Keratinocyte (primary cell): ENCODE measurements around the gene PPARA. TPM values are rescaled to one million over a fixed set of nuclear protein-coding genes. Genes with fewer than 3 reads are reported as not detected.

Experiments used
- DNase-seq: peaks from one replicate; pipeline ENCODE4 v3.0.0-alpha.2; 2011; ENCODE audit warnings: low read depth, missing footprints, low spot score
- FAIRE-seq: peaks from 2 replicates; lab custom pipeline; 2011; peaks lifted over from hg19 to GRCh38; lab: Jason Lieb, UNC
- H2AFZ ChIP-seq: 2 replicates; pipeline ENCODE4 v1.6.0; 2012; ENCODE audit warnings: low read length, control low read depth, inconsistent platforms; ENCODE audit not compliant: control insufficient read depth
- H3K27ac ChIP-seq: 2 replicates; pipeline ENCODE4 v1.5.1; 2011; ENCODE audit warnings: low read length; ENCODE audit not compliant: control insufficient read depth, insufficient read depth
- H3K27me3 ChIP-seq: 3 replicates; pipeline ENCODE4 v1.6.0; 2011; ENCODE audit warnings: low read length; ENCODE audit not compliant: control insufficient read depth, insufficient read depth; ENCODE audit errors: extremely low read depth
- H3K36me3 ChIP-seq, 2 experiments: 2 replicates in 1 of 2; 3 replicates in 1 of 2; pipeline ENCODE4 v1.5.1; 2011; ENCODE audit warnings: low read length in 2 of 2, mild to moderate bottlenecking in 1 of 2; ENCODE audit not compliant: control insufficient read depth in 2 of 2, insufficient read depth in 2 of 2; ENCODE audit errors: extremely low read depth in 1 of 2
- H3K4me1 ChIP-seq: 3 replicates; pipeline ENCODE4 v1.5.1; 2011; ENCODE audit warnings: low read length; ENCODE audit not compliant: control insufficient read depth, insufficient read depth; ENCODE audit errors: extremely low read depth
- H3K4me2 ChIP-seq: 3 replicates; pipeline ENCODE4 v1.6.0; 2011; ENCODE audit warnings: low read depth, low read length; ENCODE audit not compliant: control insufficient read depth, insufficient read depth; ENCODE audit errors: extremely low read depth
- H3K4me3 ChIP-seq, 3 experiments: fragments of 200-600 bp in 1 of 3; sonication (generic) in 1 of 3; 2 replicates in 2 of 3; 3 replicates in 1 of 3; pipeline ENCODE4 v1.5.1; 2011 to 2016; ENCODE audit warnings: low read length in 3 of 3, mild to moderate bottlenecking in 3 of 3, control low read depth in 2 of 3, inconsistent platforms in 1 of 3, low read depth in 1 of 3, mixed read lengths in 1 of 3, mixed run types in 1 of 3, moderate library complexity in 1 of 3; ENCODE audit not compliant: control insufficient read depth in 2 of 3, insufficient read depth in 2 of 3; ENCODE audit errors: extremely low read depth in 1 of 3
- H3K79me2 ChIP-seq: 2 replicates; pipeline ENCODE4 v1.6.0; 2012; ENCODE audit warnings: low read length; ENCODE audit not compliant: control insufficient read depth, insufficient read depth
- H3K9ac ChIP-seq: 3 replicates; pipeline ENCODE4 v1.6.0; 2011; ENCODE audit warnings: low read length; ENCODE audit not compliant: control insufficient read depth, insufficient read depth; ENCODE audit errors: extremely low read depth
- H3K9me1 ChIP-seq: 3 replicates; pipeline ENCODE4 v1.6.0; 2011; ENCODE audit warnings: low read length; ENCODE audit not compliant: control insufficient read depth, insufficient read depth; ENCODE audit errors: extremely low read depth
- H3K9me3 ChIP-seq: 2 replicates; pipeline ENCODE4 v1.5.1; 2012; ENCODE audit warnings: low read depth, low read length; ENCODE audit not compliant: control insufficient read depth
- H4K20me1 ChIP-seq: 3 replicates; pipeline ENCODE4 v1.6.0; 2011; ENCODE audit warnings: low read length; ENCODE audit not compliant: control insufficient read depth, insufficient read depth; ENCODE audit errors: extremely low read depth
- EZH2 ChIP-seq: IDR thresholded peaks from one replicate; pipeline ENCODE4 v1.6.1; 2012; ENCODE audit warnings: inconsistent platforms, mild to moderate bottlenecking, low read length, moderate library complexity
- dilution Hi-C: fragments of 300-500 bp; cut with MboI; formaldehyde crosslinking; loops from one replicate; pipeline ENCODE4 v1.7.0; 2020; ENCODE audit warnings: low sequenced_read_pairs; ENCODE audit not compliant: extremely low pct_ligation_motif_present
- polyA plus RNA-seq, 5 experiments: library from polyadenylated mRNA; depleted of rRNA in 3 of 5; stranded (reverse) in 3 of 5; stranded (forward) in 1 of 5; unstranded in 1 of 5; fragments of >200 nt; gene quantifications; 1 replicate in 1 of 5; 2 replicates in 3 of 5; 3 replicates in 1 of 5; pipeline versions ENCODE4 v1.2.1 to v1.2.3, GENCODE V29; 2011 to 2012; ENCODE audit warnings: missing spikeins in 2 of 5, low read depth in 1 of 5, low replicate concordance in 1 of 5
- TF ChIP-seq, protein P1 (sequence below), 3 experiments: IDR thresholded peaks in 1 of 3; conservative IDR thresholded peaks in 1 of 3; optimal IDR thresholded peaks in 1 of 3; 2 replicates in 2 of 3; 3 replicates in 1 of 3; pipeline versions ENCODE3 to v1.5.1; 2011; ENCODE audit warnings: low read length in 3 of 3, mild to moderate bottlenecking in 3 of 3, moderate library complexity in 2 of 3, control low read depth in 1 of 3, inconsistent platforms in 1 of 3; ENCODE audit not compliant: insufficient read depth in 2 of 3; ENCODE audit errors: extremely low read depth in 1 of 3

PPARA gene
- polyA plus RNA-seq, 1 donor (not counting 4 experiments of a cell fraction or from before 2014, with no cell fraction given) = 4.9 TPM

DNA sequence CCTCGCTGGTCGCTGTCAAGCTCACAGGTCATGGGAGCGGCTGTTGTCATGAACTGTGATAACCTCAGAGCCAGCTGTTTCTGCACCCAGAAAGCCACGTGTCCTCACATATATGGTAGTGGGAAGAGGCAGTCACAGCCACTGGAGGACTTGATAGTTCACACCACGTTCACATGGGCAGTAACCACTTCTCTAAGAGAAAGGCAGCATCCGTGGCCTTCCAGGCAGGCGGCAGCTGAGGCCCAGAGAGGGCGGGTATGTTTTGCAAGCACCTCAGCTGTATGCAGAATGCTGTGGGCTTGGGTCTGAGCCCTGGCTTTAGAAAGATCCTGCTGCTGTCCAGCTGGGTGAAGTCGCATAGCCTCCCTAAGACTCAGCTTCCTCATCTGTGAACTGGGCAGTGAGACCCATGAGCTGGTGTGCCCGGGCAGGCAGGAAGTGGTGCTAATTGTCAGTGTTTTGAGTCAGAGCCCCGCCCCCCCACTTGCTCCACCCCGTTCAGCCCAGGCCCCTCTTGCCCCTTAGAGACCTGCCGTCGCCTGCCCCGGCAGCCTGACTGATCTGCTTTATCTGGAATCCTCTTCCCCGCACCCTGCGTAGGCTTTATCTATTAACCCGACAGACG is 130.8 kb downstream of the PPARA start:
- dilution Hi-C loops = no loop called here

GRCh38 chr22:46281866-46282678 is 131.7 kb downstream of the PPARA start:
- Histone ChIP-seq H3K79me2 (no peaks in the 10 kb centered on the region), H3K4me1 (no peaks in the 10 kb centered on the region), H3K9me3 (no peaks in the 10 kb centered on the region), H3K36me3 (peaks cover 6 to 20% of the 10 kb centered on the region in 2 experiments), H3K4me2 (no peak overlapping the region), H3K27ac (no peak overlapping the region), H3K9me1 (no peaks in the 10 kb centered on the region), H4K20me1 (no peaks in the 10 kb centered on the region), H2AFZ (no peak overlapping the region), H3K4me3 (no peak overlapping the region), H3K9ac (no peak overlapping the region), H3K27me3 (no peaks in the 10 kb centered on the region)
- TF ChIP-seq, protein P1, sequence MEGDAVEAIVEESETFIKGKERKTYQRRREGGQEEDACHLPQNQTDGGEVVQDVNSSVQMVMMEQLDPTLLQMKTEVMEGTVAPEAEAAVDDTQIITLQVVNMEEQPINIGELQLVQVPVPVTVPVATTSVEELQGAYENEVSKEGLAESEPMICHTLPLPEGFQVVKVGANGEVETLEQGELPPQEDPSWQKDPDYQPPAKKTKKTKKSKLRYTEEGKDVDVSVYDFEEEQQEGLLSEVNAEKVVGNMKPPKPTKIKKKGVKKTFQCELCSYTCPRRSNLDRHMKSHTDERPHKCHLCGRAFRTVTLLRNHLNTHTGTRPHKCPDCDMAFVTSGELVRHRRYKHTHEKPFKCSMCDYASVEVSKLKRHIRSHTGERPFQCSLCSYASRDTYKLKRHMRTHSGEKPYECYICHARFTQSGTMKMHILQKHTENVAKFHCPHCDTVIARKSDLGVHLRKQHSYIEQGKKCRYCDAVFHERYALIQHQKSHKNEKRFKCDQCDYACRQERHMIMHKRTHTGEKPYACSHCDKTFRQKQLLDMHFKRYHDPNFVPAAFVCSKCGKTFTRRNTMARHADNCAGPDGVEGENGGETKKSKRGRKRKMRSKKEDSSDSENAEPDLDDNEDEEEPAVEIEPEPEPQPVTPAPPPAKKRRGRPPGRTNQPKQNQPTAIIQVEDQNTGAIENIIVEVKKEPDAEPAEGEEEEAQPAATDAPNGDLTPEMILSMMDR (optimal IDR thresholded peaks at IDR 0.05 in 1 of 3, IDR thresholded peaks at IDR 0.05 in 1 of 3, conservative IDR thresholded peaks at IDR 0.05 in 1 of 3; ENCODE audit: extremely low read depth in 1 of 3, insufficient read depth in 2 of 3, low read length in 3 of 3) = no peak
- TF ChIP-seq EZH2 = no peak
- dilution Hi-C loops = no loop called here
- DNase-seq (no peak), FAIRE-seq (no peak)

More for the DNA sequence above, 130.8 kb downstream of the PPARA start:
- Histone ChIP-seq H3K9me1 (no peaks in the 10 kb centered on the region), H3K4me2 (no peak overlapping the region), H2AFZ (no peak overlapping the region), H3K27ac (no peak overlapping the region), H3K4me1 (no peaks in the 10 kb centered on the region), H3K36me3 (peaks cover 7 to 20% of the 10 kb centered on the region in 2 experiments), H4K20me1 (no peaks in the 10 kb centered on the region), H3K4me3 (no peak overlapping the region), H3K79me2 (no peaks in the 10 kb centered on the region), H3K9me3 (no peaks in the 10 kb centered on the region), H3K27me3 (no peaks in the 10 kb centered on the region), H3K9ac (no peak overlapping the region)
- no peak for TF ChIP-seq EZH2
- TF ChIP-seq, protein P1 (optimal IDR thresholded peaks at IDR 0.05 in 1 of 3, IDR thresholded peaks at IDR 0.05 in 1 of 3, conservative IDR thresholded peaks at IDR 0.05 in 1 of 3; ENCODE audit: extremely low read depth in 1 of 3, insufficient read depth in 2 of 3, low read length in 3 of 3) = no peak
- no peak for FAIRE-seq
- DNase-seq = no peak
